Measurements from ENCODE around the gene SARS2.
"Not testable (repeated sequence)": the region's sequence is repeated elsewhere in the genome, so short reads cannot be mapped to it uniquely, and the experiment has no call there.

Gene SARS2

DNA sequence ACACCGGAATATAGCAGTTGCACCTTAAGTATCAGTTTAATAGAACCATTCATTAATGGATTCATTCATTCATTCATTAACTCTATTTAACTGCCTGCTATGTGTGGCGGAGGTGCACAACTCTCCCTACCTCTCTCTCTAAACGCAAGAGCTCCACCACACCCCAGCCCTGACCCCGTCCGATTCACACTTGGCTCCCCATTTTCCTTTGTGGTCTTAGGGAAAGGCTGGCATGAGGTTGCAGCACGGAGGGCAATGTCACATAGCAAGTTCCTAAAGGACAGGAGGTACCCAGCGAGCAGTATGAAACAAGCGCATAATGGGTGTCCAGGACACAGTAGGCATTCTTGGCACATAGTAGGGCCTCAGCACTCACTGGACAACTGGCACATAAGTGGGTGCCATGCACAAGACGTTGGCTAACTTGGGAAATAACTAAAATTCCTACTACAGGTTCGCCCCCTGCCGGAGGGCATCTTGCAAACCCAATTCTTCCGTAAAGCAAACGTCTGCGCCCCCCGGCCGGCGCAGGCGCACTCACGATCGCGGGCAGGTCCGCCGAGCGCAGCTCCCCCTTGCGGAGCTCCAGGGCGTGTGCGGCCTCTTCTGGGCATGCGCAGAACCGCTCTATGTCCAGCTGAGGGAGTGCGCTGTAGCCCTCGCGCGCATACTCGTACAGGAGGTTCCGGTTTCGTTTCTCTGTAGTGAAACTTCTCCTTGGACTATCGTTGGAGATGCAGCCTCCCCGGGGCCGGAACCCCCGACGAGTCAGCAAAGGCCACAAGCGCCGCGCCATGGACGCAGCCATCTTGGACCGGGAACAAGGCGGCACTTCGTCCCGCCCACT, at the start of gene SARS2:
SARS2 (minus strand) TSS at position 835 of the 847 bp plus-strand sequence; CDS start at position 808, 27 bp downstream.
- DNase-seq (ENCODE audit: low read depth in 1 of 2, low spot score in 1 of 2): peak; percentile 89 to 95

DNA sequence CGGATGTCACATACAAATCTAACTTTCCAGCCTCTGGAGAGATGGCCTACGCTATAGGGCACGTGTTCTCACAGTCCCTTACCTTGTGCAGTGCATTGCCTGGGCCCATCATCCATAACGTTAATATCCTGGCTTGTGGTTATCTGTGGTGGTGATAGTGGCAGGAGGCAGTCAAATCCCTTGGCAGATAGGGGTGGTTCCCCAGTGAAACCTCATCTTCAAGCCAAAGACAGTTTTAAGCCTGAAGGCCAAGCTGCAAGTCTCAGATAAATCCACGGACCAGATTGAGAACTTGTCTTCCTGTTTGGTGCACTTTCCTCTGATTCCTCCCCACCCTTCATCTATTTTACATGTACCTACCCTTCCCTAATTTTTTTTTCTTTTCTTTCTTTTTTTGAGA, 49.2 kb upstream of the SARS2 start:
- no peak for DNase-seq (ENCODE audit: low read depth in 1 of 2, low spot score in 1 of 2)

DNA sequence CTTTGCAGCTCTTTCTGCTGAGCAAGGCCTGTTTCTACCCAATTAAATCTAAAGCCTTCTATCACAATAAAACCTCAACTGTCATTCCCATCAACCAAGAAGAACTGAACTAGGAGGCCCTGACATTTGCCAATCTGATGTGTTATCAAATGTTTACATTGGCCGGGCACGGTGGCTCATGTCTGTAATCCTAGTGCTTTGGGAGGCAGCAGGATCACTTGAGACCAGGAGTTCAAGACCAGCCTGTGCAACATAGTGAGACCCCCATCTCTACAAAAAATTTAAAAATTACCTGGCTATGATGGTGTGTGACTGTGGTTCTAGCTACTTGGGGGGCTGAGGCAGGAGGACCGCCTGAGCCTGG, 47.7 kb upstream of the SARS2 start:
- no peak for DNase-seq (ENCODE audit: low read depth in 1 of 2, low spot score in 1 of 2)

DNA sequence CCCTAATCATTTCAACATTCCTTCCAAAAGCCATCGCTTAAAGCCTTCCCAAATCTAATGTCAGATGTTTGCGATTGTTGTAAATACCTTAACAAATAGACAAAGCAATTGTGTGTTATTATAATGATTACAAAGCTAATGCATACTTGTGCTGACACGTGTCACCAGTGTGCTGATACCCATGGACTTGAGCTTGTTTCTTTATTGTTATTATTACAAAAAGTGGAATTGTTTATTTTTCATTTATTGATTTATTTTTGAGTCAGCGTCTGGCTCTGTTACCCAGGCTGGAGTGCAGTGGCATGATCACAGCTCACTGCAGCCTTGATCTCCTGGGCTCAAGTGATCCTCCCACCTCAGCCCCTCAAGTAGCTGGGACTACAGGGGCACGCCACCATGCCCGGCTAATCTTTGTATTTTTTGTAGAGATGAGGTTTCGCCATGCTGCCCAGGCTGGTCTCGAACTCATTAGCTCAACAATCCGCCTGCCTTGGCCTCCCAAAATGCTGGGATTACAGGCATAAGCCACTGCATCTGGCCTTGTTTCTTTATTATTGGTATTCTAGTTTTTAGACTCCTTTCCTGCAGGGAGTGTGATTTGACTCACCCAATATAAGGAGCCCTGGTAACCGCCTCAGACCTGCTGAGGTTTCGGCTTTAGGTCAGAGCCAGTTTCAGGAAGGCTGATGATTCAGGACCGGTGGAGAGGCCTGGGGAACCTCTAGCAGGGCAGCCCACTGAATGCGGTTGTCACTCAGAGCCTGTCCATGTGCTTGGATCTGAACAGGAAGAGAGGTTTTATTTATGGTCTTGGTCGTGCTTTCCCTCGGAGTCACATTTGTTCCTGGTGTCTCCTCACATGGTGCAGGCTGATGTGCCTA, 47.1 kb upstream of the SARS2 start:
- peak in 1 of 2 donors; percentile 21 for DNase-seq (ENCODE audit: low read depth in 1 of 2, low spot score in 1 of 2)

- no peak for DNase-seq (ENCODE audit: low read depth in 1 of 2, low spot score in 1 of 2)
These were observed 45.3 kb upstream of the SARS2 start for GRCh38 chr19:38975861-38976271.

DNA sequence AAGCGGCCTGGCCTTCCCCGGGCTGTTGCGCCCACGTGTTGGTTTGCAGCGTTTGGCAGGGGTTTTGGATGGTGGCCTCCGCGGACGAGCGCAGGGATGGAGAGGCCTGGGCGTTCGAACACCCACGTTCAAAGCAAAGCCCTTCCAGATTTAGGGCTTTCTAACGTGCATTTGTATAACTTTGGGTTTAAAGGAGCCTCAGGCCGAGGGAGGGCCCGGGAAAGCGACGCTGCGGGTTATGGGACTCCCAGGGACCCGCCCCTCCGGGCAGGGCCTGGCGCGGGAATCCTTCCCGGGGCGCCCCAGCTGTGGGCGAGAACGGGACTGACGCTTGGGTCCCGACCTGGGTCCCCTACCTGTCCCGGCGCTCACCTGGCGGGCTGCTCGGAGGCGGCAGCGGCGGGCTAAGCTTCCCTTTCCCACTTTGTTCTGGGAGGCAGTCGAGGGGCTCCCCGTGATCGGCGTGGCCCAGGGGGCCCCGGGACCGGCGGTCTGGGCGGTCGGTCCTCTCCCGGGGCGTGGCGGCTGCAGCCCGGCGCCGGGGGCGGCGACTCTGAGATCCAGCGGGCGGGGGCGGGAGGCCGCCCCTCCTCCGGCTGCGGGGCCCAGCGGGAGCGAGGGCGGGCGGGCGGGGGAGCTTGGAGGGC, 44.8 kb upstream of the SARS2 start, which contains the start of gene FBXO17:
FBXO17 (minus strand) TSS at position 529 of the 647 bp plus-strand sequence. CDS start 25,423 bp downstream, outside the sequence.
- no peak for DNase-seq (ENCODE audit: low read depth in 1 of 2, low spot score in 1 of 2)

DNA sequence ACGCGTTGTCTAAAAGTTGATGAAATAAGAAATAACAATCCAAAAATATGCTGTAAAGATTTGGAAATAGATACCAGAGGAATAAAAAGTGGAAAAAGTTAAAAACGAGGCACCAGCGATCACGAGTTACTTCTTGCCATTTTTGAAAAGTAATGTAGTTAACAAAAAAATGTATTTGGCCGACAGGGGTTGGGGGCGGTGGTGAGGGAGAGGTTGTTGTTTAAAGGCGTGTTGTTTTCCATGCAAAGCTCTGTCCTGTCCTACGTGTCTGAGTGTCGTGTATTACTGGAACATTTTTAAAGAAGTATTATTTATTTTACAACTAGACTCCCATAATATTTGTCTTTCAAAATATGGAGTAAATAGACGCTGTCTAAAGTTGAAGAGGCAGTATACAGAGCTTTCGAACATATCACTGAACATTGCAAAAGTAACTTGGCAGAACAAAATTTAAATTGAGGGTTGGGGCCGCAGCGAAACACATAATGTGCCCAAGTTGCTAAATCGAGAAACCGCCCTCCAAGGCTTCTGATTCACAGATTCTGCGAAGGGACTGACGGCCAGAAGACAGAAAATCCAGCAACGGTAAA, 44.2 kb upstream of the SARS2 start:
- DNase-seq (ENCODE audit: low read depth in 1 of 2, low spot score in 1 of 2): no peak

DNA sequence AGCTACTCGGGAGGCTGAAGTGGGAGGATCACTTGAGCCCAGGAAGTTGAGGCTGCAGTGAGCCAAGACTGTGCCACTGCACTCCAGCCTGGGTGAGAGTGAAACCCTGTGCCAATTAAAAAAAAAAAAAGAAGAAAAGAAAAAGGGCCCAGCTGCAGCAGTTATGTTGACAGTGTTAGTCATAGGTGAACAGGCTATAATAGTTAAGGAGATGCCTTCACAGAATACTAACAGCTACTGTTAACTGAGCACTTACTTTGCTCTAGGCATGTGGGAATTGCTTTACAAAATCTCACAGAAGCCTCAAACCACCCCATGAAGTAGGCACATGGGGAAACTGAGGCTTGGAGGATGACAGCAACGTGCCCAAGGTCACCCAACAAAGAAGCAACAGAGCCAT, 41.1 kb upstream of the SARS2 start:
- no peak for DNase-seq (ENCODE audit: low read depth in 1 of 2, low spot score in 1 of 2)

DNA sequence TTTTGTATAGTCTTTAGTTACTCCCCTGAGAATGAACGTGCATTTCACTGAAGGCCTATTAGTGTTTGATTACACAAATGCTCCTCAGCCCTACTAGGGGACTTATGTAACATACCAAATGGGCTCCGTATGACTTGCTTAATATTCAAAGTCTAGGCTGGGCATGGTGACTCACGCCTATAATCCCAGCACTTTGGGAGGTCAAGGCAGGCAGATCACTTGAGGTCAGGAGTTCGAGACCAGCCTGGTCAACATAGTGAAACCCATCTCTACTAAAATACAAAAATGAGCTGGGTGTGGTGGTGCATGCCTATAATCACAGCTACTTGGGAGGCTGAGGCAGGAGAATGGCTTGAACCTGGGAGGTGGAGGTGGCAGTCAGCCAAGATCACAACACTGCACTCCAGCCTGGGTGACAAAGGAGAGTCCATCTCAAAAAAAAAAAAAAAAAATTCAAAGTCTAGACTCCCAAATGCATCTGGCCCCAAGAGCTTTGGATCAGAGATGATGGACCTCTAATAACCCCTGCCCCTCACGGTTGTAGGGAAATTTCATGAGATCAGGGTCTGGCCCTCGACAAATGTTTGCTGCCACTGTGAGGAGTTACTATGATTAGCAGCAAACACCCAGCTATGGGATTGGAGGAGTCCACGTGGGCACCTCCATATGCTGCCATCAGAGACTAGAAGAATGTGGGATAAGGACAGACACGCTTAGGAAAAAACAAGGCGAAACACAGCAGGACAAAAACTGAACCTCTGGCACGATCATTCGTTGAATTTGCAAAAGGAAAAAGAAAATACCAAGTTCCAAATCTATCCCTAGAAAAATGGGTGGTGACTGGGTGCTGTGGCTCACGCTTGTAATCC, 40.3 kb upstream of the SARS2 start:
- no peak for DNase-seq (ENCODE audit: low read depth in 1 of 2, low spot score in 1 of 2)

DNA sequence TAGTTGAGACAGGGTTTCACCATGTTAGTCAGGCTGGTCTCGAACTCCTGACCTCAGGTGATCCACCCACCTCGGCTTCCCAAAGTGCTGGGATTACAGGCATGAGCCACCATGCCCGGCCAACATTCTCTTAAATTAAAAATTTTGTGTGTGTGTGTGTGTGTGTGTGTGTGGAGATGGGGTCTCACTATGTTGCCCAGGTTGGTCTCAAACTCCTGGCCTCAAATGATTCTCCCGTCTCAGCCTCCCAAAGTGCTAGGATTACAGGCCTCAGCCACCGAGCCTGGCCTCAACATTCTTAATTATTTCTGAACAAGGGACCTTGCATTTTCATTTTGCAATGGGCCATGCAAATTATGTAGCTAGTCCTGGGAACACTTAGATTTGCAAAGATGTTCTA, 35.6 kb upstream of the SARS2 start:
- not testable (repeated sequence) for DNase-seq (ENCODE audit: low read depth in 1 of 2, low spot score in 1 of 2)

DNA sequence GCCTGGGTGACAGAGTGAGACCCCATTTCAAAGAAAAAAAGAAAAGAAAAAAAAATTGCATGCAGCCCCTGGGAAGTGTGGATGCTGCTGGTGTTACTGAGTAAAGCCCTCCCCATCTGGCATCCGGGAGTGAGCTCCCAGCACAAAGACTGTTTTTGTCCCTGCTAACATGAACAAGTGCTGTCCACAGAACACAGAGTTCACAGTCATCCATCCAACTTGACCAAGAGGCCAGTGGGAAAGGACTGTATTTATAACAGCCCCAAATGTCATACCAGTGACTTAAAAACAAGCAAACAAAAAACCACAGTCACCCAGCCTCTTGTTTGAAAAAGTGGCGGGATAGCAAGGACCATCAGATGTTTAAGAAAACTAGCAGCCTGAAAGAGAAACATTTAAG, 34.2 kb upstream of the SARS2 start:
- DNase-seq (ENCODE audit: low read depth in 1 of 2, low spot score in 1 of 2): no peak

GRCh38 chr19:38959618-38960017, 29.1 kb upstream of the SARS2 start:
- DNase-seq (ENCODE audit: low read depth in 1 of 2, low spot score in 1 of 2): no peak

DNA sequence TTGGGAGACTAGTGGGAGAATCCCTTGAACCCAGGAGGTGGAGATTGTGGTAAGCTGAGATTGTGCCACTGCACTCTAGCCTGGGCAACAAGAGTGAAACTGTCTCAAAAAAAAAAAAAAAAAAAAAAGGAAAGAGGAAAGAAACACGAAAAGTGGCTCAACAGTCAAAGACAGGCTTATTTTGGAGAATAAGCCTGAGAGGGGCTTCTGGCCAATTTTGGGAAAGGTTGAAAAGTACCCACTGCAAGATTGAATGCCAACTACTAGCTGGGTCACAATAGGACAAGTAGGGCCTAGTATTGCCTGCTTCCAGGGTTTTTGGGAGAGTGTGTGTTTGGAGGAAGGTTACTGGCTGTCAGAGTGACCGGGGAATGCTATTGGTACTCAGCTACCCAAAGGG, 27.7 kb upstream of the SARS2 start:
- no peak for DNase-seq (ENCODE audit: low read depth in 1 of 2, low spot score in 1 of 2)

- DNase-seq (ENCODE audit: low read depth in 1 of 2, low spot score in 1 of 2): no peak
These were observed 25.7 kb upstream of the SARS2 start for GRCh38 chr19:38956264-38956663.

DNA sequence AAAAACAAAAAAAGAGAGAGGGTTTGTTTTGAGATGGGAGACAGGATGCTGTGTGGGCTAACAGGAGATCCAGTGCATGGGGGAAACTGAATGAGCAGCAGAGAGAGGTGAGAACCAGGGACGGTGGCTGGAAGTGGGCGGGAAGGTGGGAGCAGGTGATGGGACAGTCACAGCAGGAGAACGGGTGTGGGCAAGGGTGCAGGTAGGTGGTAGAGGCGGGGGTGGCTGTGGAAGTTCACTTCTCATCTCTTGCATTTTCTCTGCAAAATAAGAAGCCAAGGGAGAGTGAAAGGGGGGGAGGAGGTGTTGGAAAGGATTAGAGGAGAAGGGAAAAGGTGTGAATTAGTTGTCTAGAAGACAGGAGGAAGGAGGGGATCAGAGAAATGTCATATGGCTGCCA, 23.1 kb upstream of the SARS2 start:
- no peak for DNase-seq (ENCODE audit: low read depth in 1 of 2, low spot score in 1 of 2)

- no peak for DNase-seq (ENCODE audit: low read depth in 1 of 2, low spot score in 1 of 2)
These were observed 22.0 kb upstream of the SARS2 start for GRCh38 chr19:38952395-38953165.

DNA sequence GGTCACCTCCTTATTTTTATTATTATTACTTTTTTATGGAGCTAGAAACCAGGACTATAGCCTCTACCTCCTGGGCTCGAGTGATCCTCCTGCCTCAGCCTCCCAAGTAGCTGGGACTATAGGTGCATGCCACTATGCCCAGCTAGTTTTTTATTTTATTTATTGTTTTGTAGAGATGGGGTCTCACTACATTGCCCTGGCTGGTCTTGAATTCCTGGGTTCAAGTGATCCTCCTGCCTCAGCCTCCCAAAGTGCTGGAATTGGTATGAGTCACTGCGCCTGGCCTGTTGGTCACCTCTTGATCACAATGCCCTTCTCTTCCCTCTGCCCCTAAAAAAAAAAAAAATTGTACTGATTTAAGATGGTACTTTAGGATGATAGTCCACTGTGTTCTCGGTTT, 20.6 kb upstream of the SARS2 start:
- no peak for DNase-seq (ENCODE audit: low read depth in 1 of 2, low spot score in 1 of 2)

GRCh38 chr19:38949580-38950367, 19.2 kb upstream of the SARS2 start:
- DNase-seq (ENCODE audit: low read depth in 1 of 2, low spot score in 1 of 2): peak; percentile 49 to 76

Measured in activated CD4-positive, alpha-beta T cell treated with anti-CD3 and anti-CD28 coated beads, Interleukin-2, amount 50 U/mL, for 24 hours (primary cell).